ENCODE measurements around the gene CCL21.

GRCh38 chr9:34689116-34689470 lies 20.8 kb downstream of the CCL21 start:
- no peak for TF ChIP-seq CTCF (conservative IDR thresholded peaks at IDR 0.05 in 1 of 2, IDR thresholded peaks at IDR 0.05 in 1 of 2; ENCODE audit: low read depth in 1 of 2, low read length in 2 of 2)
- no peak for TF ChIP-seq EZH2 (IDR thresholded peaks at IDR 0.05; ENCODE audit: low read length, missing control alignments)
